Measurements from ENCODE around the gene MYD88.

Gene MYD88

DNA sequence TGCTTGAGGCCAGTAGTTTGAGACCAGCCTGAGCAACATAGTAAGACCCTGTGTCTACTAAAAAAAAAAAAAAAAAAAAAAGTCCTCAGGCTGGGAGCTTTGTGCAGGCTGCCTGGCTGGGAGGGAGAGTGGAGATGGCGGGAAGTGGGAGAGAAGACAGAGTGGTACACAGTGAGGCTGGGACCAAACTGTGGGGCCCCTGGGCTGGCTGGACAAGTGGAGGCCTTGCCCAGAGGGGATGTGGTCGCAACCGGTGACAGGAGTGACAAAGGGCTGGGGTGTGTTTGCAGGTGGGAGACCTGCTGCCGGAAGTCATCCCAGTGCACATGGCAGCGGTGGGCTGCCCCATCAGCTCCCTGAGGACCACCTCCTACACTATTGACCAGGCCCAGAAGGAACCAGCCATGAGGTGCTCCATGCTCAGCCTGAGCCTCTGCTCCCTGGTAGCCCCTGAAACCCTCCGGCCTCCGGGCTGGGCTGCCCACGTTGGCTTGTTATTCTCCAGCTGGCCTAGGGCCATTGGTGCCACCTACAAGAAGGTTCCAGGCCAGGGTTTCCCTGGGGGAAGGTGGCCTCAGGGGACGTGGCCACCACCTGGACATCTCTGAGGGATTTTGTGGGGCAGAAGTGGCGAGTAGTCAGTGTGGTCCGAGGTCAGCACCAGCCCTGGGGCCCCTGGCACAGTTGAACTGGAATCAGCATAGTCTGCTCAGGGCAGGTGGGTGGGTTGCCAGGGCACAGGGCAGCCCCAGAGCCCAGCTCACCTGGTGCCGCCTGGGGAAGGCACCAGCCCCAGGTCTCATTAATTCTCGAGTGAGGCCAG is 24.2 kb upstream of the MYD88 start:
- DNase-seq, result no peak

DNA sequence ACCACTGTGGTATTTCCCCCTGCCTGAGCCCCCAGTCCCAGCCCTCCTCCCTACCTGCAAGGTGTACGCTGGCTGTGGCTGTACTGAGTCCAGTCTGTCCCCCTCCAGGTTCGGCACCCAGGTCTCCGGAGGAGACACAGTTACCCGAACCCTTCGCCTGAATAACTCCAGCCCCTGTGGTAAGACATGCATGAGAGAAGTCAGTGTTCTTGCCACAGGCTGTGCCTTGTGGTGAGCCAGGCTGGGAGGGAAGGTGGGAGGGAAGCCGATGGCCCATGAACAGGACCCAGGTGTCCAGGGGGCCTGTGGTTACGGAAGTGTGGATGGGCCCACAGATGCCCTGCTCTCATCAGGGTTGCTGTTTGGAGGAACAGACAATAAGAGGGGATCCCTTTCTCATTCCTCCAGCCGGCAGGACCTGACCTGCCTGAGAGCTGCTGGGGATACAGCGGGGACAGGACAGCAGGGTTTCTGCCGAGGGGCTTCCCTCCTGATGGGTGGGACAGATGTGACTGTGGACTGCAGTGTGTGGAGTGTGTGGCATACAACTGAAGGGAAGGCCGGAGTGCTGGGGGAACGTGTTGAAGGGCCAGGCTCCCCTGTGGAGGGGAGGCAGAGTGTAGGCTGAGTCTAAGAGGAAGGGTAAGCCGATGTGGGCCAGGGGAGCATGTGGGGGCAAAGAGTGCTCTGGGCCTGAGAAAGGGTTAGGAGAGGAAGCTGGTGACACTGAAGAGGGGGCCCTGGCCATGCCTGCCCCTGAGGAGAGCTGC is 23.4 kb upstream of the MYD88 start:
- DNase-seq, result no peak

DNA sequence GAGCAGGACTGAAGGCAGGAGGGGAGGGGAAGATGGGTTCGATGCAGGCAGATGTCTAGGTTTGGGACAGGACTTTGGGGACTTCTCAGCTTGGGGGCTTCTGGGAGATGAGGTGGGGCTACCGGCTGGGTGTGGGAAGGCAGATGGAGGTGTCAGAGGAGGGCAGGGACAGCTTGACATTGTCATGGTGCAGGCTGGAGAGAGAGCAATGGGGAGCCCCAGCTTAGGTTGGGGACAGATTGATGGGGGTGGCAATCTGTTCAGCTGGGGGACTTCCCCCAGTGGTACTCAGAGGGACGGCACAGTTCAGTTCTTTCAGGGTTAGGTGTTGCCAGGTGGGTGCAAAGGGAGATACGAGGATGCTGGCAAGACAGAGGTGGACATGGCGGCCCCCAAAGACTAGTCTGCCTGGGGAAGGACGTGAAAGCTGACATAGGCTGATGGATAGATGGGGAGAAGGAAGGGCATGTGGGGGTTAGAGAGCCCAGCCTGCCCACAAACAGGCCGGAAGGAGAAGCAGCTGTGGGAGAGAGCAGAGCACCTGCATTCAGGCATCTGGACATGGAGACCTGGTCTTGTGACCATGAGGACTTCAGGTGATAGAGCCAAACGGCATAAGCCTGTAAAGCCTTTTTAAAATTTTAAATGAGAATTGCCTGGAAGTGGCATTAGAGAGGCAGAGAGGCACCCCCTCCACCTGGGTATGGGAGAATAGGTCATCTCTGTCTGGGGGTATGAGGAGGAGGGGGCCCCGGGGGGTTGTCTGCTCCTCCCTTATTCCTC is 22.6 kb upstream of the MYD88 start:
- no peak for DNase-seq

DNA sequence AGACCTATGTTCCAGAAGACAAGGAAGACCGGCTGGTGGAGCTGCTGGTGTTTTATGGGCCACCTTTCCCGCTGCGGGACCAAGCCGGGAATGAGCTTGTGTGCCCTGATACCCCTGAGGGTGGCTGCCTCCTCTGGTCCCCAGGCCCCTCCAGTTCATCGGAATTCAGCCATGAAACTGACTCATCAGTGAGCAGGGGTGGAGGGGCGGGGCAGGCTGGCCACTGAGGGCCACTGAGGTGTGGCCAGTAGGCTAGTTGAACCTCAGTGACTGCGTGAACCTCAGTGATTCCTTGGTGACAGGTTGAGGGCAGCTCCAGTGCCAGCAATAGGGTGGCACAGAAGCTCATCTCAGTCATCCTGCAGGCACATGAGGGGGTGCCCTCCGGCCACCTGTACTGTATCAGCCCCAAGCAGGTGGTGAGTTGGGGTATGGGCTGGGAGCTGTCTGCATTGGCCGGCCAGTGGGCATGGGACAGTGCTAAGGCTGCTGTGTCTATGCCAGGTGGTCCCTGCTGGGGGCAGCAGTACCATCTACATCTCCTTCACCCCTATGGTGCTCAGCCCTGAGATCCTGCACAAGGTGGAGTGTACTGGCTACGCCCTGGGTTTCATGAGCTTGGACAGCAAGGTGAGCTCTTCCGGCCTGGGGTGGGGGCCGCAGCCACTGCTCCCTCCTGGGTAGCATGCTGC is 21.8 kb upstream of the MYD88 start:
- DNase-seq, result no peak

DNA sequence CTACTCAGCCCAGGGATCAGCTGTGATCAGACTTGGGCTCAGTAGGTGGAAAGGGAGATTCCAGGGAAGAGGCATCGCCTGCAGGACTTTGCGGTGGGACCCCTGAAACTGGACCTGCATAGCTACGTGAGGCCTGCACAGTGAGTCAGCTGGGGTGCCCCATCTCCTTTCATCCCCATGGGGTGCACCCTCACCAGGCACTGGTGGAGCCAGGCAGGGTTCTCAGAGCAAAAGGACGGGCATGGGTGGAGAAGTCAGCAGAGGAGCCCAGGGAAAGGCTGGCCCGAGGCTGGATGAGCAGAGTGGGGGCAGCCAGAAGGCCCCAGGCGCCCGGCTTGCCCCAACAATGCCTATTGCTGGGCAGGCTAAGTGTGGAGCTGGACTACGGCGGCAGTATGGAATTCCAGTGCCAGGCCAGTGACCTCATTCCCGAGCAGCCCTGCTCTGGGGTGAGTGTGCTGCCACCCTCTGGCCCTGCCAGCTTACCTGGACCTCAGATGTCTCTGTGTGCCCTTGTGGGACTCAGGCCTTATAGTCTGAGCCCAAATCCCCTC is 21.2 kb upstream of the MYD88 start:
- DNase-seq, result no peak

DNA sequence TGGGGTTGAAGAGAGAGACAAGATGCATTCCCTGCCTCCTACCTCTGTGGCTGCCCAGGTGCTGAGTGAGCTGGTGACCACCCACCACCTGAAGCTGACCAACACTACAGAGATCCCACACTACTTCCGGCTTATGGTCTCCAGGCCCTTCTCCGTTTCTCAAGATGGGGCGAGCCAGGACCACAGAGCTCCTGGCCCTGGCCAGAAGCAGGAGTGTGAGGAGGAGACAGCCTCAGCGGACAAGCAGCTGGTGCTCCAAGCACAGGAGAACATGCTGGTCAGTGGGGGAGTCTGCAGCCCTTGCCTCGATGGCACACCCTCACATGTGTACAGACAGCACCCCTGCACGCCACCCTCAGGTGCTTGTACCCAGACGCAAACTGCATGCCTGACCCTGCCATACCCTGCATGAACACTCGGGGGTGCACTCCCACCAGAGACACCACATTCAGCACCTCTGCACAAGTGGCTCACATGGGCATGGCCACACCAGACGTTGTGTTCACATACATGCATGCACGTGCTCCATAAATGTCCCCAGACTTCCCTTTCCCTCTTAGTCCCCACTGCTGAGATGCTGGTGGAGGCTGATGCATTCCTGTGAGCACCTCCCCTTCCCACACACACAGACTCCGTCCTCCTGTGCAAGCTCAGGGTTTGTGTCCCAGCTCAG is 20.6 kb upstream of the MYD88 start:
- DNase-seq, result no peak

DNA sequence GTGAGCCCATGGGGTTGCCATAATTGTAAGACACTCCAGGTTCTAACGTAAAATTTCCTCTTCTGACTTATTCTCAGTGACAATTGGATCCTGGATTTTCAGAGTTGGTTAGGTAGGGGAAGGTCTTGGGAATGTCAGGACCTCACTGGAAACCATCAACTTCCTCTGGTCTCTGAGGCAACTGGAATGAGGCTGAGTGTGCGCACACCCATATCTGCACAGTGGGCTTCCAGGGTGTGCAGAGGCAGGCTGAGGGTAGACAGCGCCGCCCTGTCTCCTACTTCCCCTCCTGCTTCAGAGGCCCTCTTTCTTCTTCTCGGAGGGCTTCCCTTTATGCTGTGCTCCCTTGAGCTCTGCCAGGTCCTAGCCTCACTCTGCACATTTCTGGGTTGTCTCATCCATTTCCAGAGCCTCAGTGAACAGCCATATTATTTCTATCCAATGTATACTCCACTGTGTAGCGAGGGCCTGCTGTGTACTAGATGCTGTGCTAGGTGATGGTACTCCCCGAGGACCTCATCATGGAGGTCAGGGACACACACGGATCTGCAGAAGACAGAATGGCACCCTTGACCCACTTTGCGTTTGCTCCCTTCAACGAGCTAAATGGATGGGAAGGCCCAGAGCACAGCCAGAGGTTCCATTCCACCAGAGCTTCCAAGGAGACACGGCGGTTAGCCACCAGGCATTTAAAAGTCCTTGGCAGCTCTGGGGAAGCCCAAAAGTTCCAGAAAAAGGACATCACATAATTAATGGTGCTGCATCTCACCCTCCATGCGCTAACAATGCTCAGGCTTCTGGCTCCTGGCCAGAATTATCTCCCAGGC is 19.8 kb upstream of the MYD88 start:
- DNase-seq, result no peak

DNA sequence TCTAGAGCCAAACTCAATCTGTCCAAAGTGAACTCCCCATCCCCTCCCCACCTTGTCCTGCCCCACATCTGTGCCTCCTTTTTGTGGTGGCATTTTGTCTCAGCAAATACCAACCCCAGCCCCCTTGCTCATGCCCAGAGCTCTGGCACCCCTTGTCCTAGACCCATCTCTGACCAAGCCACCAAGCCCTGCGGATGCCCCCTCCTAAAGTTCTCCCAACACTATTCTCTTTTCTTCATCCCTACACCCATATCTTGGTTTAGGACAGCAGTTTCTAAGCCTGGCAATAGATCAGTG is 19.3 kb upstream of the MYD88 start:
- DNase-seq, result no peak

DNA sequence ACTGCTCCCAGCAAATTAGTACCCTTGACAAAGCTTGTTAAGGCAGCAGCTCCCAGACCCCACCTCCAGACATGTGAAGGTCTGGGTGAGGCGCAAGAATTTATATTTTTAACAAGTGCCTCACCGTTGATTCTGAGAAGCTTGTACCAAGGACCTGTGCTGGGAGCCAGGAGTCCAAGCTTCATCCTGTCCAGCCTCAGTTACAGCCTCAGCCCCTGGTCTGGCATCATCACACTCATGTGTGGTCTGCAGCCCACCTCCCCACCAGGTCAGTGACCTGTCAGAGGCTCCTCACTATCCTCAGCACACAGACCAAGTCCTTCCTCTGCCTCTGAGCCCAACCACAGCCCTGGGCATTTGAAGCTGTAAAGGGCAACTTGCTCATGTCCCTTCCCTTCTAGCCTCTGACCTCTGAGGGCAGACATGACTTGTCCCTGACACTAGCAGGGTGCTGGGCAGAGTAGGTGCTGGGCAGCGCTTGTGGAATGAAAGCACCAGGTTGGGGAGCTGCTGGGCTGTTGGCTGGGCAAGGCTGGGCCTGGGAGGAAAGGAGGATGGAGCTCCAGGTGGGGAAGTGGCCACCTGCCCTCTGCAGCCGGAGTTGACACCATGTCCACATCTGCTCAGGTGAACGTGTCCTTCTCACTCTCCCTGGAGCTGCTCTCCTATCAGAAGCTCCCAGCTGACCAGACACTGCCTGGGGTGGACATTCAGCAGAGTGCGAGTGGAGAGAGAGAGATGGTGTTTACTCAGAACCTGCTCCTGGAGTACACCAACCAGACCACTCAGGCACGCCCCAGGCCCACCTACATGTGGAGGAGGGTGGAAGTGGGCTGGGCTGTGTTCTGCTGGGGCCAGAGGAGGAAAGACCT is 18.4 kb upstream of the MYD88 start:
- no peak for DNase-seq

DNA sequence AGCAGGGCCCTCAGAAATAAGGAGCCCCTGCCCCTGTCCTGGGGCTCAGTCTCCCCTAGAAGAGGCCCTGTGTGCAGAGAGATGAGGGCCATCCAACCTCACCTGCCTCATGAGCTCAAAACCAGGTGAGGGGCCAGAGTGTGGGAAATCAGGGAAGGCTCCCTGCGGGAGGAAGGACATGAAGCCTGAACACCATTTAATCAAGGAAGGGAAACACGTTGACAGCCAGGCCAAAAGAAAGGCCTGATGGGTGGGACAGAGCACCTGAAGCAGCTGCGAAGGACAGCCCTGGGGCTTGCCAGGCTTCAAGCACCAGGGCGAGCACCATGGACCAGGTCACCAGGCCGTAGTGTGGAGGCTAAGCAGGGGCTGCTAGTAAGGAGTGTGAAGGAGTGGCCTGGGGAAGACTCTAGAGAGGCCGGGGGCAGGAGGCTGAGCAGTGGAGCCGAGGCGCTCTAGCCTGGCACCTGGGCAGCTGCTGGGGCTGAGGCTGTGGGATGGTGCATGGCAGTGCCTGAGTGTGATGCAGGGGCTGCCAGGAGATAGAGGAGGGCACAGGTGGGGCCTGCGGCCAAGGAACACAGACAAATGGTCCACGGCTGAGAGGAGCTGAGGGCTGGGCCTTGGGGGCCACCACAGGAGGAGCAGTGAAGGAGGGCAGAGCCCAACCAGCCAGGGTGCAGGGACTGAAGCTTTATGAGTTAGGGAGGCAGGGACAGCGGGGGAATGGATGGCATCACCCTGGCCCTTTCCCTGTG is 17.6 kb upstream of the MYD88 start:
- DNase-seq, result no peak

DNA sequence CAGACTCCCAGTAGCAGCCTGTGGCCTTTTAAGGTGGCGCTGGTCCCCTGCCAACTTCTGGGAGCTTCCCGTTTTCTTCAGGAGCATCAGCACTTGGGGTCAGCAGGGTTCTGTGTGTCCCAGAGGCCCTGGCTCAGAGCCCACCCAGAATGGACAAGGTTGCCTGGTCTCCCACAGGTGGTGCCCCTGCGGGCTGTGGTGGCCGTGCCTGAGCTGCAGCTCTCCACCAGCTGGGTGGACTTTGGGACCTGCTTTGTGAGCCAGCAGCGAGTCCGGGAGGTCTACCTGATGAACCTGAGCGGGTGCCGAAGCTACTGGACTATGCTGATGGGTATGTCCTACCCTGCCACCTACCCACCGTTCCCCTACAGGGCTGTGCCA is 17.0 kb upstream of the MYD88 start:
- no peak for DNase-seq

DNA sequence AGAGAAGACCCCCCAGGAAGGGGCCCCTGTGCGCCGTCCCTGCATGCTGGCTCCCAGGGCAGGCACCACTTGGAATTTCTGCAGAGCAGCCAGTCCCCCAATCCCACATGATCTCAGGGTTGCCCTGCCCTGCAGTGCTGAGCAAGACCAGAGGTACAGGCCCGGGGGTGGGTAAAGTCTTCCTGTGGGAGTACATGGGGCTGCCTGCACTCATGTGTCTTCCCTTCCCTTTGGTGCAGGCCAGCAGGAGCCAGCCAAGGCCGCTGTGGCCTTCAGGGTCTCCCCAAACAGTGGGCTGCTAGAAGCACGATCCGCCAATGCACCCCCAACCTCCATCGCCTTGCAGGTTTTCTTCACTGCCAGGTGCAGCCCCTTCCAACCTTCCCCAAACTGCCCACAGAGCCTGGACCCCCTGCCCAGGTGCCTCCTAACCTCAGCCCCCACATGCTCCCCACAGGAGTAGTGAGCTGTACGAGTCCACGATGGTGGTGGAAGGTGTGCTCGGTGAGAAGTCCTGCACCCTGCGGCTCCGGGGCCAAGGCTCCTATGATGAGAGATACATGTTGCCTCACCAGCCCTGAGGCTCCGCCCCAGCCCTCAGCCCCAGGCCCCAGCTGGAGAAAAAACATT is 16.5 kb upstream of the MYD88 start:
- no peak for DNase-seq

DNA sequence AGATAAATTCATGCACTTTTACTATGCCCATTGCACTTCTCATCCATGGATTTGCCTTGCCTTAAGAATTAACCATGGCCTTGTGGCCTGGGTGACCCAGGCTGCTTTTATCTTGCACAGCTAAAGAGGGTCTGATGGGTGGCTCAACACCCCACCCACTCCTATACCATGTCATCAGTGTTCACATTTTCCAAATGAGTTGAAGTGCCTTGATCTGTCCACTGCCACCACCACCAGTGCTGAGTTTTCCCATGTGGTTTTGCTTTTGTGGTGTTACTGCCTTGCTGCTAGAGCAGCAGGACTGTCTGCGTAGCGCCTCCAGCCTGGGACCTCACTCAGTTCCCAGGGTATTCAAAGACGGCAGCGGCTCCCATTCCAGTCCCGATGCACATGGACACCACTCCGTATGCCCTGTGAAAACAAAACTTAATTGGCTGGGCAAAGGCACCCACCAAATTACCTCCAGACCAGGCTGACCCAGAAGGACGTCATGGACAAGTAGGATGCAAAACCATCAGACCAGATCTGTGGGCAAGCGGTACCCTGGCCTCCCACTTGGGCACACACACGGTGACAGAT is 15.7 kb upstream of the MYD88 start:
- no peak for DNase-seq

DNA sequence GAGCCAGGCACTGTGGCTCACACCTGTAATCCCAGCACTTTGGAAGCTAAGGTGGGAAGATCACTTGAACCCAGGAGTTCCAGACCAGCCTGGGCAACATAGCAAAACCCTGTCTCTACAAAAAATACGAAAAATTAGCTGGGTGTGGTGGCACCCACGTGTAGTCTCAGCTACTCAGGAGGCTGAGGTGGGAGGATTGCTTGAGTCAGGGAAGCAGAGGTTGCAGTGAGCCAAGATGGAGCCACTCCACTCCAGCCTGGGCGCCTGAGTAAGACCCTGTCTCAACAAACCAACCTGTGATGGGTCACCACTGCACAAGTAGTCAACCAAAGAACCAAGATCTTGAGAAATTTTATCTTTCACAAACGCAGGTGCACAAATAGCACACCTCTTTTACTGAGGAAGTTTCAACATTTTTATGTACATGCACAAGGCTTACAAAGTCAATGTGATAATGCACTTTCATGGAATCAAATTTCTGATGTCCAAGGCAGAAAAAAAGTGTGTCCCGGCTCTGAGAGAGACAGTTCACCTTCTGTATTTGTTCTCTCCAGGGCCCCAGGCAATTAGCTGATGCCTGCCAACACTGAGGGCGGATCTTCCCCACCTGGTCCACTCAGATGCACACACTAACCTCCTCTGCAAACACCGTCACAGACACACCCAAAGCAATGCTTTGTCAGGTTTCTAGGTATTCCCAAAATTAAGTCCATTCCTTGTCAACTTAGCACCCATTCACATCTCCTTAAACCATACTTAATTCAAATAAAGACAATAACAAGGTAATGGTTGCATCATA is 13.9 kb upstream of the MYD88 start:
- no peak for DNase-seq

DNA sequence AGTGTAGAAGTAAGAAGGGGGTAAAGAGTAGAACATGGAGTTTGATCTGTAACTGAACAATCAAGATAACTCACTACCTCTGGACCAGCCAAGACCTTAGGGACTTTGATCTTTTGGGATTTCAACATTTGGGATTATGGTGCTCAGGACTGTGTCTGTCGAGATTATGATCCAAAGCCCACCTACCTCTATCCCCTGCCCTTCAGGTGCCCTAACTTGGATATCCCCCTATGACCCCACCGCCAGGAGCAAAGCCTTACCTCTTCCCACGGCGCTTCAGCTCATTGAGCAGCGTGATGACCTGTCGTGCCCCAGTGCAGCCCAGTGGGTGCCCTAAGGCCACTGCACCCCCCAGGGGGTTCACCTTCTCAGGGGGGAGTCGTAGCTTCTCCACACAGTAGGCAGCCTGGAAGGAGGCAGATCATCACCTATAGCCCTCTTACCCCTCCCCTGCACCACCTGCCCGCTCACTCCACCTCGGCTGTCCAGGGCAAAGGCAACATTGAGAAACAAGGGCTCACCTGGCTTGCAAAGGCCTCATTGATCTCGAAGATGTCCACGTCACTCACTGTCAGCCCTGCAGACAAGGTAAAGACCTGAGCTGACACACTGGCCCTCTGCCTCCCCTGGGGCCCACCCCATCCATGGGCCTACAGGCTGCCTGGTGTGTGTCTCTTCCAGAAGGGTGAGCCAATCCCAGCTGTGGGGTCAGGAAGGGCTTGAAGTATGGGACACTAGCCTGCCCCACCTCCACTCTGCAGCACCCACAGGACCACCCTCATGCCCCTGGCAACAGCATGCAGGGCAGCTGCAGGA is 12.9 kb upstream of the MYD88 start:
- DNase-seq, result no peak

DNA sequence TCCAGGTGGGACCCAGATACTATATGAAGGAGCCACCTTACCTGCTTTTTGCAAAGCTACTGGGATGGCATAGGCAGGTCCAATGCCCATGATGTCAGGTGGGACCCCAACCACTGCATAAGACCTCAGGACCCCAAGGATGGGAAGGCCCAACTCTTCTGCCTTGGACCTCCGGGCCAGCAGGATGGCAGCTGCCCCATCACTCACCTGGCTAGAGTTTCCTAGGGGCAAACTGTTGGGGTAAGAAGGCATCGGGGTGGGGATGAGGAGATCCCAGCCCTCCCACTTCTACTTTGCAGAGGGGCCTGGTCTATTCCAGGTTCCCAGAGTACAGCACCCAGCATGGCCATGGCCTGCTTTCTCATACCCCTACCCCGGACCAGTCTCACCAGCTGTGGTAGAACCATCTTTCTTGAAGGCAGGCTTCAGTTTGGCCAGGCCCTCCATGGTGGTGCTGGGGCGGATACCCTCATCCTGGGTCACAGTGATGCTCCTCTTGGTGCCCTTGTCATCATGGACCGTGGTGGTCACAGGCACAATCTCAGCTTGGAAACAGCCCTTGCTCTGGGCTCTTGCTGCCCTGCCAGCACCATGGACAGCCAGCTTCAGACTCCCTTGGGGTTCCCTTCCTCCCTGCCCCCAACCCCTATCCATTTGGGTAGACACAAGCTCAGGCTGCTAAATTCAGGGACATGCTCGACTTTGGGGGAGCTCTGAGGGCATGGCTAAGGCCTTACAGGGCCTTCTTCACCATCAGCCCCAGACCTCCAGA is 12.2 kb upstream of the MYD88 start:
- DNase-seq, result no peak

Data from T1000 (cell line).